ENCODE results near the gene MED29. TPM values are rescaled to one million over a fixed set of nuclear protein-coding genes. Genes with fewer than 3 reads are reported as not detected.

Gene MED29
- total and polyA plus RNA-seq, 2 of the 13 experiments (the other 11 are each of a cell fraction or from before 2014, with no cell fraction given), result 14.0 to 19.7 TPM

GRCh38 chr19:39341719-39342604 is 49.2 kb upstream of the MED29 start, which contains the start of gene SAMD4B (continued):
- peak; percentile 91 for TF ChIP-seq ZNF556 (CRISPR knock-in tag; IDR thresholded peaks at IDR 0.05; ENCODE audit: borderline replicate concordance)
- 0 out of 2 replicates have a peak, but pooled peaks have one; percentile 63 for TF ChIP-seq MEIS1 (CRISPR knock-in tag; IDR thresholded peaks at IDR 0.05; ENCODE audit: borderline replicate concordance)
- TF ChIP-seq ZNF33B (CRISPR knock-in tag; IDR thresholded peaks at IDR 0.05), result no peak
- no peak for TF ChIP-seq TOPORS (CRISPR knock-in tag; IDR thresholded peaks at IDR 0.05)
- no peak for TF ChIP-seq ZNF17 (CRISPR knock-in tag; IDR thresholded peaks at IDR 0.05)
- TF ChIP-seq, protein P1, sequence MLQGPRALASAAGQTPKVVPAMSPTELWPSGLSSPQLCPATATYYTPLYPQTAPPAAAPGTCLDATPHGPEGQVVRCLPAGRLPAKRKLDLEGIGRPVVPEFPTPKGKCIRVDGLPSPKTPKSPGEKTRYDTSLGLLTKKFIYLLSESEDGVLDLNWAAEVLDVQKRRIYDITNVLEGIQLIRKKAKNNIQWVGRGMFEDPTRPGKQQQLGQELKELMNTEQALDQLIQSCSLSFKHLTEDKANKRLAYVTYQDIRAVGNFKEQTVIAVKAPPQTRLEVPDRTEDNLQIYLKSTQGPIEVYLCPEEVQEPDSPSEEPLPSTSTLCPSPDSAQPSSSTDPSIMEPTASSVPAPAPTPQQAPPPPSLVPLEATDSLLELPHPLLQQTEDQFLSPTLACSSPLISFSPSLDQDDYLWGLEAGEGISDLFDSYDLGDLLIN (CRISPR knock-in tag; IDR thresholded peaks at IDR 0.05; ENCODE audit: borderline replicate concordance), result no peak
- TF ChIP-seq GABPB1 (CRISPR knock-in tag; IDR thresholded peaks at IDR 0.05), result peak; percentile 96
- no peak for TF ChIP-seq RARG (CRISPR knock-in tag; IDR thresholded peaks at IDR 0.05; ENCODE audit: low read depth)
- TF ChIP-seq, protein P2, sequence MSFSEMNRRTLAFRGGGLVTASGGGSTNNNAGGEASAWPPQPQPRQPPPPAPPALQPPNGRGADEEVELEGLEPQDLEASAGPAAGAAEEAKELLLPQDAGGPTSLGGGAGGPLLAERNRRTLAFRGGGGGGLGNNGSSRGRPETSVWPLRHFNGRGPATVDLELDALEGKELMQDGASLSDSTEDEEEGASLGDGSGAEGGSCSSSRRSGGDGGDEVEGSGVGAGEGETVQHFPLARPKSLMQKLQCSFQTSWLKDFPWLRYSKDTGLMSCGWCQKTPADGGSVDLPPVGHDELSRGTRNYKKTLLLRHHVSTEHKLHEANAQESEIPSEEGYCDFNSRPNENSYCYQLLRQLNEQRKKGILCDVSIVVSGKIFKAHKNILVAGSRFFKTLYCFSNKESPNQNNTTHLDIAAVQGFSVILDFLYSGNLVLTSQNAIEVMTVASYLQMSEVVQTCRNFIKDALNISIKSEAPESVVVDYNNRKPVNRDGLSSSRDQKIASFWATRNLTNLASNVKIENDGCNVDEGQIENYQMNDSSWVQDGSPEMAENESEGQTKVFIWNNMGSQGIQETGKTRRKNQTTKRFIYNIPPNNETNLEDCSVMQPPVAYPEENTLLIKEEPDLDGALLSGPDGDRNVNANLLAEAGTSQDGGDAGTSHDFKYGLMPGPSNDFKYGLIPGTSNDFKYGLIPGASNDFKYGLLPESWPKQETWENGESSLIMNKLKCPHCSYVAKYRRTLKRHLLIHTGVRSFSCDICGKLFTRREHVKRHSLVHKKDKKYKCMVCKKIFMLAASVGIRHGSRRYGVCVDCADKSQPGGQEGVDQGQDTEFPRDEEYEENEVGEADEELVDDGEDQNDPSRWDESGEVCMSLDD (CRISPR knock-in tag; IDR thresholded peaks at IDR 0.05; ENCODE audit: borderline replicate concordance), result no peak
- no peak for TF ChIP-seq RORA (CRISPR knock-in tag; IDR thresholded peaks at IDR 0.05)
- no peak for TF ChIP-seq DBP (CRISPR knock-in tag; IDR thresholded peaks at IDR 0.05; ENCODE audit: not compliant biosample characterization)
- no peak for TF ChIP-seq MLXIP (CRISPR knock-in tag; IDR thresholded peaks at IDR 0.05; ENCODE audit: borderline replicate concordance)
- 0 out of 2 replicates have a peak, but pooled peaks have one; percentile 41 for TF ChIP-seq ZSCAN31 (CRISPR knock-in tag; IDR thresholded peaks at IDR 0.05; ENCODE audit: low read depth)
- TF ChIP-seq NR2F1 (CRISPR knock-in tag; IDR thresholded peaks at IDR 0.05), result no peak
- peak; percentile 83 for TF ChIP-seq KLF12 (CRISPR knock-in tag; IDR thresholded peaks at IDR 0.05; ENCODE audit: borderline replicate concordance)
- no peak for TF ChIP-seq TOE1 (CRISPR knock-in tag; IDR thresholded peaks at IDR 0.05)
- no peak for TF ChIP-seq GLI4 (CRISPR knock-in tag; IDR thresholded peaks at IDR 0.05; ENCODE audit: borderline replicate concordance)
- no peak for TF ChIP-seq ZNF703 (CRISPR knock-in tag; IDR thresholded peaks at IDR 0.05; ENCODE audit: borderline replicate concordance)
- peak; percentile 89 for TF ChIP-seq ZNF274 (CRISPR knock-in tag; IDR thresholded peaks at IDR 0.05)
- TF ChIP-seq SP2 (CRISPR knock-in tag; IDR thresholded peaks at IDR 0.05), result peak; percentile 90
- no peak for TF ChIP-seq ZNF709 (CRISPR knock-in tag; IDR thresholded peaks at IDR 0.05)

All from HepG2 (cell line).